Heart left ventricle (tissue), 16 donors: ENCODE measurements around the gene CSNK2A3. TPM values are rescaled to one million over a fixed set of nuclear protein-coding genes. Genes with fewer than 3 reads are reported as not detected.

ENCODE experiments used
- ATAC-seq, 4 donors: fragments of 200-7000 bp; cut with Tn5 transposase; one replicate each; pipeline ENCODE4 v1.9.1; 2020 to 2022; ENCODE audit warnings: moderate library complexity in 4 of 4, mild to moderate bottlenecking in 3 of 4, moderate number of reproducible peaks in 1 of 4
- DNase-seq, 5 donors: peaks; one replicate each; pipeline ENCODE4 v3.0.0-alpha.2; 2020
- H3K27ac ChIP-seq, 12 donors: fragments of 200-600 bp; sonication (generic) in 4 of 12; one replicate each; pipeline versions ENCODE4 v1.5.0 to v1.8.0; 2016 to 2022; ENCODE audit warnings: mild to moderate bottlenecking in 2 of 12
- H3K27me3 ChIP-seq, 9 donors: fragments of 200-600 bp; sonication (generic) in 2 of 9; one replicate each; pipeline versions ENCODE4 v1.5.1 to v1.8.0; 2016 to 2022; ENCODE audit warnings: mild to moderate bottlenecking in 3 of 9
- H3K36me3 ChIP-seq, 9 donors: fragments of 200-600 bp; sonication (generic) in 2 of 9; one replicate each; pipeline versions ENCODE4 v1.5.0 to v1.8.0; 2018 to 2022; ENCODE audit warnings: mild to moderate bottlenecking in 2 of 9
- H3K4me1 ChIP-seq, 12 donors: fragments of 200-600 bp; sonication (generic) in 4 of 12; one replicate each; pipeline versions ENCODE4 v1.5.0 to v1.8.0; 2016 to 2022; ENCODE audit warnings: mild to moderate bottlenecking in 3 of 12
- H3K4me3 ChIP-seq, 12 donors: fragments of 200-600 bp; sonication (generic) in 4 of 12; one replicate each; pipeline versions ENCODE4 v1.5.0 to v1.8.0; 2017 to 2022; ENCODE audit warnings: mild to moderate bottlenecking in 9 of 12, moderate library complexity in 4 of 12
- H3K9me3 ChIP-seq, 12 donors: fragments of 200-600 bp; sonication (generic) in 4 of 12; one replicate each; pipeline versions ENCODE4 v1.5.0 to v1.8.0; 2016 to 2022; ENCODE audit warnings: mild to moderate bottlenecking in 1 of 12
- POLR2A ChIP-seq, 2 donors: fragments of 450-650 bp; IDR thresholded peaks; one replicate each; pipeline ENCODE4 v1.6.1; 2017; ENCODE audit warnings: antibody characterized with exemption in 2 of 2, mild to moderate bottlenecking in 2 of 2, moderate library complexity in 2 of 2
- whole genome bisulfite sequencing, 4 donors: extraction: QIAGEN DNeasy Blood & Tissue Kit in 2 of 4; methylation state at CpG; one replicate each; pipeline versions ENCODE4 v1.1.5 to v1.1.7; 2013 to 2018; 5-methylcytosine and 5-hydroxymethylcytosine counted together
- intact Hi-C, 10 donors: fragments of 100-400 bp; cut with DNase I; formaldehyde crosslinking; loops; one replicate each; pipeline versions ENCODE4 v1.11.1 to v1.14.2; 2022
- polyA plus RNA-seq, 2 donors: library from polyadenylated mRNA; stranded (reverse); fragments of 200-250 nt; gene quantifications; one replicate each; pipeline ENCODE4 v1.2.3, GENCODE V29; 2013
- total RNA-seq, 9 donors: library from RNA; depleted of rRNA in 2 of 9; stranded (reverse); fragments of >200 nt in 2 of 9; fragmentation: NEBNext Ultra II Directional in 3 of 9; extraction: Animal tissue kit (Norgen Biotek cat#: 25700) in 3 of 9; gene quantifications; one replicate each; pipeline versions ENCODE4 v1.1.0 to v1.2.4, GENCODE V29; 2016 to 2023
- TF ChIP-seq, protein P1 (sequence below), 12 donors: fragments of 200-600 bp; sonication (generic) in 4 of 12; IDR thresholded peaks; one replicate each; pipeline versions ENCODE4 v1.5.0 to v1.8.0; 2018 to 2022; ENCODE audit warnings: antibody characterized with exemption in 12 of 12, mild to moderate bottlenecking in 5 of 12
- donor health status: ischemic (EF 13 %, LVEDD 7.1; RV severe dilation, severe dysfunction).
- donor health status: healthy with polysubstance abuse.
- donor health status: DM: no; HTN: yes; CAD: no.
- donor health status: DM: no; HTN: no; CAD: no.
- donor health status: ischemic (EF 25% LVEDD 6.9; RV normal size, moderate dysfunction).
- donor health status: ischemic (EF 25% LVEDD 5.7; RV mildly dilated, moderate dysfunction).
- donor health status: healthy.
- donor health status: DM: yes; HTN: yes; CAD: no.
- donor health status: ischemic (EF 35%, LVEDD 5.7; RV mildly dilated, moderate dysfunction).
- donor health status: nonischemic (EF 11% LVEDD 7.7; RV severe dilation, severe dysfunction).
- donor health status: DM: yes; HTN: yes; CAD: no.
- donor health status: PGD.
- donor health status: ischemic (EF 29% LVEDD 5.4; RV normal size, mild dysfunction).
- donor health status: nonischemic (EF 23%, LVEDD 6.1; RV moderate dilation, normal function).

CSNK2A3 gene
- total and polyA plus RNA-seq, 11 donors = 0.34 to 2.1 (median 1.3) TPM

DNA sequence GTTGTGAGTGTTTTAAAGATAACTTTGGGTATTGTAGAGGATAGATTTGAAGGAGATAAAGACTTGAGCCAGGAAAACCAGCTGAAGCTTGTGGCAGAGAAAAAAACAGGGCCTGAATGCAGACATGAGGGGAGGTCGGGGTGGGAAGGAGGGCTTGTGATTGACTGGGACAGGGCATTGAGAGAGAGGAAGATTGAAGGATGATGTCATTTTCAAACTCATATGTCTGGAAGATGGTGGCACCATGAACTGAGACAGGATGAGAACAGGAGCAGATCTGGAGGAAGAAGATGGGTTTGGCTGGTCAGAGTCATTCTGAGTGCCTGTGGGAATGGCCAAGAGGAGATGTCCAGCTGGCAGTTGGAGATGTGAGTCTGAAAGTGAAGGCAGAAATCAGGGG lies 14.7 kb downstream of the CSNK2A3 start:
- WGBS, 4 donors = 91 to 96% (median 94%) methylated on average over 1 of the region's 1 CpG
- intact Hi-C loops = no loop called here
- DNase-seq (no peak), ATAC-seq (no peak)
- no peaks in the 10 kb centered on the region for H3K27me3 ChIP-seq
- no peak for TF ChIP-seq POLR2A (IDR thresholded peaks at IDR 0.05)
- TF ChIP-seq, protein P1, sequence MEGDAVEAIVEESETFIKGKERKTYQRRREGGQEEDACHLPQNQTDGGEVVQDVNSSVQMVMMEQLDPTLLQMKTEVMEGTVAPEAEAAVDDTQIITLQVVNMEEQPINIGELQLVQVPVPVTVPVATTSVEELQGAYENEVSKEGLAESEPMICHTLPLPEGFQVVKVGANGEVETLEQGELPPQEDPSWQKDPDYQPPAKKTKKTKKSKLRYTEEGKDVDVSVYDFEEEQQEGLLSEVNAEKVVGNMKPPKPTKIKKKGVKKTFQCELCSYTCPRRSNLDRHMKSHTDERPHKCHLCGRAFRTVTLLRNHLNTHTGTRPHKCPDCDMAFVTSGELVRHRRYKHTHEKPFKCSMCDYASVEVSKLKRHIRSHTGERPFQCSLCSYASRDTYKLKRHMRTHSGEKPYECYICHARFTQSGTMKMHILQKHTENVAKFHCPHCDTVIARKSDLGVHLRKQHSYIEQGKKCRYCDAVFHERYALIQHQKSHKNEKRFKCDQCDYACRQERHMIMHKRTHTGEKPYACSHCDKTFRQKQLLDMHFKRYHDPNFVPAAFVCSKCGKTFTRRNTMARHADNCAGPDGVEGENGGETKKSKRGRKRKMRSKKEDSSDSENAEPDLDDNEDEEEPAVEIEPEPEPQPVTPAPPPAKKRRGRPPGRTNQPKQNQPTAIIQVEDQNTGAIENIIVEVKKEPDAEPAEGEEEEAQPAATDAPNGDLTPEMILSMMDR (IDR thresholded peaks at IDR 0.05) = no peak
- H3K9me3 ChIP-seq = no peaks in the 10 kb centered on the region
- H3K36me3 ChIP-seq = peaks cover 0 to 57% (median 2%) of the 10 kb centered on the region in 9 donors
- H3K4me1 ChIP-seq = no peaks in the 10 kb centered on the region
- no peak overlapping the region for H3K27ac ChIP-seq
- no peak overlapping the region for H3K4me3 ChIP-seq

- no peak for TF ChIP-seq POLR2A (IDR thresholded peaks at IDR 0.05)
- TF ChIP-seq, protein P1 (IDR thresholded peaks at IDR 0.05) = no peak
- no peak for ATAC-seq
- Histone ChIP-seq H3K27ac (no peak overlapping the region), H3K36me3 (peaks cover 0 to 66% (median 9%) of the 10 kb centered on the region in 9 donors), H3K4me1 (no peaks in the 10 kb centered on the region), H3K27me3 (no peaks in the 10 kb centered on the region), H3K4me3 (no peak overlapping the region), H3K9me3 (no peaks in the 10 kb centered on the region)
- 86 to 94% (median 92%) methylated on average over 4 of the region's 4 CpGs for WGBS, 4 donors
- intact Hi-C loops = no loop called here
- no peak for DNase-seq
Measured at GRCh38 chr11:11336664-11337063, 16.4 kb downstream of the CSNK2A3 start.

- Histone ChIP-seq H3K9me3 (no peaks in the 10 kb centered on the region), H3K4me3 (no peak overlapping the region), H3K4me1 (no peaks in the 10 kb centered on the region), H3K36me3 (peaks cover 0 to 82% (median 19%) of the 10 kb centered on the region in 9 donors), H3K27me3 (no peaks in the 10 kb centered on the region), H3K27ac (no peak overlapping the region)
- no peak for ATAC-seq
- DNase-seq = no peak
- WGBS, 4 donors = 82 to 89% (median 86%) methylated on average over 2 of the region's 2 CpGs
- intact Hi-C loops = no loop called here
- TF ChIP-seq, protein P1 (IDR thresholded peaks at IDR 0.05) = no peak
- TF ChIP-seq POLR2A (IDR thresholded peaks at IDR 0.05) = no peak
Measured at GRCh38 chr11:11335043-11335442, 18.0 kb downstream of the CSNK2A3 start.

GRCh38 chr11:11334607-11335006 lies 18.4 kb downstream of the CSNK2A3 start:
- TF ChIP-seq, protein P1 (IDR thresholded peaks at IDR 0.05) = no peak
- TF ChIP-seq POLR2A (IDR thresholded peaks at IDR 0.05) = no peak
- intact Hi-C loops = no loop called here
- Histone ChIP-seq H3K4me1 (peaks cover 0 to under 1% (median 0%) of the 10 kb centered on the region in 12 donors), H3K9me3 (no peaks in the 10 kb centered on the region), H3K27me3 (no peaks in the 10 kb centered on the region), H3K36me3 (peaks cover 0 to 81% (median 19%) of the 10 kb centered on the region in 9 donors), H3K4me3 (no peak overlapping the region), H3K27ac (no peak overlapping the region)
- 77 to 87% (median 80%) methylated on average over 4 of the region's 4 CpGs for WGBS, 4 donors
- no peak for DNase-seq
- ATAC-seq = no peak
